Parathyroid adenoma (tissue), 2 donors: ENCODE results near the gene MLPH.

Experiments used
- H2AFZ ChIP-seq: fragments of 300-600 bp; sonication (generic); one replicate; pipeline ENCODE4 v1.7.0; 2017; ENCODE audit warnings: antibody characterized with exemption, mild to moderate bottlenecking
- H3K27ac ChIP-seq: fragments of 300-600 bp; sonication (generic); one replicate; pipeline ENCODE4 v1.7.0; 2017
- H3K27me3 ChIP-seq: fragments of 300-600 bp; sonication (generic); one replicate; pipeline ENCODE4 v1.7.0; 2017; ENCODE audit warnings: low read length; ENCODE audit not compliant: control insufficient read depth, insufficient read depth
- H3K36me3 ChIP-seq: fragments of 300-600 bp; sonication (generic); one replicate; pipeline ENCODE4 v1.7.0; 2017; ENCODE audit warnings: low read length; ENCODE audit not compliant: control insufficient read depth, insufficient read depth
- H3K4me1 ChIP-seq: fragments of 300-600 bp; sonication (generic); one replicate; pipeline ENCODE4 v1.7.0; 2017; ENCODE audit warnings: control low read depth
- H3K4me2 ChIP-seq: fragments of 300-600 bp; sonication (generic); one replicate; pipeline ENCODE4 v1.7.0; 2017; ENCODE audit warnings: low read length
- H3K4me3 ChIP-seq: fragments of 300-600 bp; sonication (generic); one replicate; pipeline ENCODE4 v1.7.0; 2017; ENCODE audit warnings: low read depth, low read length
- H3K79me2 ChIP-seq: fragments of 300-600 bp; sonication (generic); one replicate; pipeline ENCODE4 v1.7.0; 2017; ENCODE audit warnings: control low read depth
- H3K9ac ChIP-seq: fragments of 300-600 bp; sonication (generic); one replicate; pipeline ENCODE4 v1.7.0; 2017; ENCODE audit warnings: mild to moderate bottlenecking
- H3K9me3 ChIP-seq: fragments of 300-600 bp; sonication (generic); one replicate; pipeline ENCODE4 v1.7.0; 2017; ENCODE audit warnings: low read length; ENCODE audit not compliant: control insufficient read depth
- TF ChIP-seq, protein P1 (sequence below): fragments of 300-600 bp; sonication (generic); IDR thresholded peaks from one replicate; pipeline ENCODE4 v1.7.0; 2017; ENCODE audit warnings: antibody characterized with exemption, mild to moderate bottlenecking
- donor health status: primary hyperparathyroidism.

The MLPH gene

GRCh38 chr2:237590272-237591140 lies 103.5 kb downstream of the MLPH start, which contains the start of gene RAB17:
TSS of gene RAB17 (minus strand) at chr2:237590734. CDS start at chr2:237586154, 4,580 bp downstream.
- Histone ChIP-seq H3K27me3 (no peaks in the 10 kb centered on the region), H3K27ac (peak within 1 kb of the TSS; percentile 94), H3K79me2 (no peaks in the 10 kb centered on the region), H3K4me2 (peak within 1 kb of the TSS; percentile 85), H3K4me1 (peaks cover 38% of the 10 kb centered on the region), H2AFZ (peak within 1 kb of the TSS; percentile 72), H3K36me3 (no peaks in the 10 kb centered on the region), H3K4me3 (peak within 1 kb of the TSS; percentile 70), H3K9me3 (no peaks in the 10 kb centered on the region), H3K9ac (peak within 1 kb of the TSS; percentile 40)
- TF ChIP-seq, protein P1, sequence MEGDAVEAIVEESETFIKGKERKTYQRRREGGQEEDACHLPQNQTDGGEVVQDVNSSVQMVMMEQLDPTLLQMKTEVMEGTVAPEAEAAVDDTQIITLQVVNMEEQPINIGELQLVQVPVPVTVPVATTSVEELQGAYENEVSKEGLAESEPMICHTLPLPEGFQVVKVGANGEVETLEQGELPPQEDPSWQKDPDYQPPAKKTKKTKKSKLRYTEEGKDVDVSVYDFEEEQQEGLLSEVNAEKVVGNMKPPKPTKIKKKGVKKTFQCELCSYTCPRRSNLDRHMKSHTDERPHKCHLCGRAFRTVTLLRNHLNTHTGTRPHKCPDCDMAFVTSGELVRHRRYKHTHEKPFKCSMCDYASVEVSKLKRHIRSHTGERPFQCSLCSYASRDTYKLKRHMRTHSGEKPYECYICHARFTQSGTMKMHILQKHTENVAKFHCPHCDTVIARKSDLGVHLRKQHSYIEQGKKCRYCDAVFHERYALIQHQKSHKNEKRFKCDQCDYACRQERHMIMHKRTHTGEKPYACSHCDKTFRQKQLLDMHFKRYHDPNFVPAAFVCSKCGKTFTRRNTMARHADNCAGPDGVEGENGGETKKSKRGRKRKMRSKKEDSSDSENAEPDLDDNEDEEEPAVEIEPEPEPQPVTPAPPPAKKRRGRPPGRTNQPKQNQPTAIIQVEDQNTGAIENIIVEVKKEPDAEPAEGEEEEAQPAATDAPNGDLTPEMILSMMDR: no peak

- Histone ChIP-seq H3K9ac (peak overlapping the region; percentile 40), H3K79me2 (no peaks in the 10 kb centered on the region), H3K4me3 (peak overlapping the region; percentile 70), H3K36me3 (no peaks in the 10 kb centered on the region), H2AFZ (peak overlapping the region; percentile 72), H3K4me2 (peak overlapping the region; percentile 85), H3K27ac (peak overlapping the region; percentile 94), H3K9me3 (no peaks in the 10 kb centered on the region), H3K27me3 (no peaks in the 10 kb centered on the region), H3K4me1 (peaks cover 36% of the 10 kb centered on the region)
- TF ChIP-seq, protein P1: no peak
Observed at GRCh38 chr2:237591141-237591881, 104.3 kb downstream of the MLPH start.

DNA sequence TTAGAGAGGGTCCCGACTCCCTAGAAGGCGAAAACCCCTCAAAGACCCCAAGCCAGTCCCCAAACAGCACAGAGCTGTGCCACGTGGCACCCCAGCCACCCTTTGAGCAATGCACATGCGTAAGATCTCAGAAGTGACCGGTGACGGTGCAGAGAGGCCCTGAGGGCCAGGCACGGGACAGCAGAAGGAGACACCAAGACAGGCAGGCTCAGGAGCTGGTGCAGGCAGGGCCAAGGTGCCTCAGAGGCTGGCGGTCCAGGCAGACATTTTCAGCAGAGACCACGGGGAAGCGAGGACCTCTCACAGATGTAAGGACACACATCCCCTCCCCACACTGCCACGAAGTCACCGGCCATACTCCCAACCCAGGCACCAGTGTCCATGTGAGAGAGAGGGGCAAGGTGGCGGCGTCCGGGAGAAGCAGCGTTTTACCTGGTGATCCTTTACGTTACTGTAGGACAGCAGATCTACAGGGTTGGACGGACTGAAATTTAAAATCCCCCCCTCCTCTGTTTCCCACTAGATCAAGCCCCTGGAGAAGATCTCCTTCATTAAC lies 105.5 kb downstream of the MLPH start:
- H3K36me3 ChIP-seq: no peaks in the 10 kb centered on the region
- no peaks in the 10 kb centered on the region for H3K27me3 ChIP-seq
- no peak overlapping the region for H3K4me2 ChIP-seq
- no peaks in the 10 kb centered on the region for H3K9me3 ChIP-seq
- H3K9ac ChIP-seq: no peak overlapping the region
- no peak overlapping the region for H3K4me3 ChIP-seq
- TF ChIP-seq, protein P1: no peak
- no peak overlapping the region for H3K27ac ChIP-seq
- H2AFZ ChIP-seq: no peak overlapping the region
- H3K79me2 ChIP-seq: no peaks in the 10 kb centered on the region
- peaks cover 29% of the 10 kb centered on the region for H3K4me1 ChIP-seq

- Histone ChIP-seq H3K79me2 (no peaks in the 10 kb centered on the region), H2AFZ (no peak overlapping the region), H3K4me1 (peaks cover 28% of the 10 kb centered on the region), H3K4me2 (no peak overlapping the region), H3K9ac (no peak overlapping the region), H3K4me3 (no peak overlapping the region), H3K9me3 (no peaks in the 10 kb centered on the region), H3K27ac (no peak overlapping the region), H3K36me3 (no peaks in the 10 kb centered on the region), H3K27me3 (no peaks in the 10 kb centered on the region)
- TF ChIP-seq, protein P1: no peak
Observed at GRCh38 chr2:237593036-237593435, 106.0 kb downstream of the MLPH start.
